Muscle layer of duodenum (tissue), 2 donors: ENCODE measurements around the gene CABLES2.

Experiments used
- H3K27ac ChIP-seq: one replicate; pipeline ENCODE4 v1.7.0; 2013; ENCODE audit warnings: mild to moderate bottlenecking, low read length
- H3K27me3 ChIP-seq: one replicate; pipeline ENCODE4 v1.7.0; 2013; ENCODE audit warnings: low read depth, mild to moderate bottlenecking, control low read depth, low read length
- H3K36me3 ChIP-seq, 2 donors: one replicate each; pipeline ENCODE4 v1.7.0; 2013; ENCODE audit warnings: low read length in 2 of 2, control low read depth in 1 of 2, mild to moderate bottlenecking in 1 of 2; ENCODE audit not compliant: insufficient read depth in 2 of 2, control insufficient read depth in 1 of 2
- H3K4me1 ChIP-seq, 2 donors: one replicate each; pipeline ENCODE4 v1.7.0; 2013; ENCODE audit warnings: low read length in 2 of 2, mild to moderate bottlenecking in 2 of 2, control low read depth in 1 of 2, moderate library complexity in 1 of 2; ENCODE audit not compliant: insufficient read depth in 2 of 2, control insufficient read depth in 1 of 2
- H3K4me3 ChIP-seq, 2 donors: one replicate each; pipeline ENCODE4 v1.7.0; 2013; ENCODE audit warnings: low read length in 2 of 2, low read depth in 1 of 2, mild to moderate bottlenecking in 1 of 2
- H3K9me3 ChIP-seq, 2 donors: one replicate each; pipeline ENCODE4 v1.7.0; 2013; ENCODE audit warnings: low read length in 2 of 2, control low read depth in 1 of 2, mild to moderate bottlenecking in 1 of 2; ENCODE audit not compliant: control insufficient read depth in 1 of 2
- donor health status: healthy.

The CABLES2 gene

DNA sequence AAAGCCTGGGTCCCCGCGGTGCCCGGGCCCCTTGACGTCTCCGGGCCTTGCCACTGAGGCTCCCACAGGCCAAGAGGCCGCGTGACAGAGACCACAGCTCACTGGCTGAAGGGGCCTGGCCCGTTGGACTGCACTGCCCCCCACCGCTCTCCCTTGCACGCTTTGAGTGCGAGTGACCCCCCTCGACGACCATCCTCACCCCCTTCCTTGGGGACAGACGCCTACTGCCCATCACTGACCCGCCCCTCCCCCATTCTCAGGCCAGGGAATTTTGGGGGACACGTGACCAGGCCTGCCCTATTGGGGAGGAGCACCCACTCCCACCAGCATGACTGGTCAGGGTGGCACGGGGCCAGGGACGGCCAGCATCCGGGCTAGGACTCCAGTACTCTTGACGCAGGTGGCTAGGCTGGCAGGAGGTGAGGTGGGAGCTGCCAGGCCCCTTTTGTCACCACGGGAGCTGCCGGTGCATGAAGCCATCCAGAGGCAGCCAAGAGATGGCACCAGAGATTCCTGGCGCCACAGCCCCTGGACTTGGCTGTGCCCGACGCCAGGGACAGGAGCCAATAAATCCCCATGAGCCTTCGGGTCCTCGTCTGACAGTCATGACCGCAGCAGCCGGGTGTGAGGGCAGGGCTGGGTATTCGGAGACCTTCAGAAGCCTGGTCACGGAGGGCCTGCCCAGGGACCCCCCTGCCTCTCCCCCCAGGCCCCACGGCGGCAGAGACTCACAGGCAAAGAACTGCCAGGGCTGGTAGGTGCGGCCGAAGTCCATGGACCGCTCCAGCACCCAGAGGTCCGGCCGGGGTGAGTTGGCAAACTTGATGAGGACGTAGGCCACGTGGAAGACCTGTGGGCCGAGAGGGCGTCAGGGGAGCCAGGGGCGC, 54.4 kb downstream of the CABLES2 start:
- Histone ChIP-seq H3K27ac (no peak overlapping the region), H3K27me3 (no peaks in the 10 kb centered on the region), H3K4me1 (peaks cover 3 to 53% of the 10 kb centered on the region in 2 donors), H3K4me3 (no peak overlapping the region), H3K9me3 (peaks cover 0 to 3% of the 10 kb centered on the region in 2 donors), H3K36me3 (peaks cover 0 to 21% of the 10 kb centered on the region in 2 donors)

DNA sequence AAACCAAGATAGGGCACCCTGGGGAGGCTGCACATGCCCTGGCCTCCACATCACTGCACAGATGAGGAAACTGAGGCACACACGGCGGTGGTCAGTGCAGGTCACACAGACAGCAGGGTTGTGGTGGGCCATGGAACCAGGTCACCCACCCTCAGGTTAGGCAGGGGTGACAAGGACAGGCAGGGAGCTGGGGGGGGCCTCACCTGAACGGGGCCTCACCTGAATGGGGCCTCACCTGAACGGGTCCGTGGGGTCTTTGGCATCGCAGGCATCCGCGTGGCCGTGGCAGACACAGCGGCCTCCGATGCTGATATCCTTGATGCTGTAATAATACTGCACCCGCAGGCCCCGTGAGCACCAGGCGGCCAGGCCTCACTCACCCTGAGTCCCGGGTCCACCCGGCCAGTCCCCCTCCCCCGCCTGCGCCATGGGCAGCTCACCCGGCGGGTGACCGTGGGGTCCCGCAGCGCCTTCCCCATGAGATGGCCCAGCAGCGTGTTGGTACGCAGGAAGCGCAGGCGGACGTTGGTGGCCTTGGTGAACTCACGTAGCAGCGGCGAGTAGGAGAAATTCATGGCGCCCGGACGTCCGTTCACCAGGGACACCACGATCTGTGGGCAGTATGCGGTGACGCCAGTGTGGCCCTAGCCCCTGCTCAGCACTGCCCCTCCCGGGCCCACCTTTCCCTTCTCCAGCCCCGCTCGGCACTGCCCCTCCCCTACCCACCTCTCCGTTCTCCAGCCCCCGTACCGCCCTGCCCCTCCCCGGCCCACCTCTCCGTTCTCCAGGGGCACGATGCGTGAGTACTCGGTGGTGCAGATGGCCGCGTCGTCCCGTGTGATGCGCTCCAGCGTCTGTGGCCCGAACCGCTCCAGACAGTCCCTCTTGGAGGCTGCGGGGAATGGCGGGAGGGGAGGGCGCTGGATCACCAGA, 55.4 kb downstream of the CABLES2 start:
- Histone ChIP-seq H3K27ac (no peak overlapping the region), H3K36me3 (peaks cover 0 to 29% of the 10 kb centered on the region in 2 donors)

DNA sequence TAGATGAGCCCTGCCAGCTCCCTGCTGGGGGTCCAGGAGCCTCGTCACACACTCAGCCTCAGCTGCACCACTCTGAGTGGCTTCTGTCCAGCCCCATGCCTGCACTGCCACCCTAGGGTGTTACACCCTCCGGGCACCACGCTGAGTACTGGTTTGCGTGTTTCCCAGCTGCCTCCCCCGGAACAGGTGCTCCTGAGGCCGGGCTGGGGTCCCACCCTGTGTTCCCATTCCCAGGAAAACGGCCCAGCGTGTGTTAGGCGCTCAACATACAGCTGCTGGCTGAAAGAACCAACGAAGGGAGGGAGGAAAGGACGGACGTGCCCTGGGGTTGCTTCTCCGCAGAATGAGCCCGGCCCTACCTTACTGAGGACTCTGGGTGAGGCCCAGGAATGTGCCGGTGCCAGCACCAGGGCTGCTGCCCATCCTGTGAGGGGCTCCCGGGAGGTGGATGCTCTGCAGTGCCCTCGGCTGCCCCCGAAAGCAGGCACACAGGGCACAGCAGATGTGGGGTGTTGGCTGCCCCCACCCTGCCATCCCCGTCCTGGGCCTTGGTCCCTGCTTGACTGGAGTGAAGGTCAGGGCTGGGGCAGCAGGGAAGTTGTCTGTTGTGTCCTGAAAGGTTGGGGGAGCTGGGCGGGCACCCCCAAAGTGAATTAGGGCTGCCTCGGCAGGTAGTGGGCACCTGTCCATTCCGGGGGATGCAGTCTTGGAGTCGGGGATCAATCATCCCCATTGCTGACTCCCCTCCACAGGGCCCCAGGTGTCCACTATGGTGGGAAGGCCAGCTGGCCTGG, 56.3 kb downstream of the CABLES2 start:
- H3K27ac ChIP-seq: no peak overlapping the region
- peaks cover 3 to 35% of the 10 kb centered on the region in 2 donors for H3K4me1 ChIP-seq
- H3K36me3 ChIP-seq: peaks cover 0 to 38% of the 10 kb centered on the region in 2 donors
- no peaks in the 10 kb centered on the region for H3K27me3 ChIP-seq
- H3K4me3 ChIP-seq: no peak overlapping the region
- H3K9me3 ChIP-seq: peaks cover 0 to 3% of the 10 kb centered on the region in 2 donors

More for the DNA sequence above, 55.4 kb downstream of the CABLES2 start:
- Histone ChIP-seq H3K4me1 (peaks cover 3 to 44% of the 10 kb centered on the region in 2 donors), H3K4me3 (no peak overlapping the region), H3K27me3 (no peaks in the 10 kb centered on the region), H3K9me3 (peaks cover 0 to 3% of the 10 kb centered on the region in 2 donors)

DNA sequence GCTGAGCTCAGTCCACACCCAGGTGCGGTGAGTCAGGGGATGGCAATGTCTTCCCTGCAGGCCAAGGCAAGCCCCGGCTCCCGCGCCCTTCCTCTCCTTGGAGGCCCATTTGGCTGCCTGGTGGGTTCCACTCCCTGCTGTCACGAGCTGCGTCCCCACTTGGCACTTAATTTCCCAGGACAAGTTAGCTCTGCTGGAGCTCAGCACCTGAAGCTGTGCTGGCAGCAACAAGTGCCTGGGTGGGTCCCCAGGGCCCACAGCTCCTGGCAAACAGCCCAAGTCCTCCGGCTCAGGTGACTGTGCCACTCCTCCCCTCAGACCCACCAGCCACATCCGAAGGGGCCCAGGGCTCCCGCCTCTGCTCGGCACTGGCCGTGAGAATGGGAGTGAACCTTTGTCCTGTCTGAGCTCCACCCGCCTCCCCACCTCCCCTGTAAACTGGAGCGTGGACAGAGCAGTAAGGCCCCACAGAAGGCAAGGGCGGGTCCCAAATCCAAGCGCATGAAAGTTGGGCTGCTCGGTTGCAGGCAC, 56.9 kb downstream of the CABLES2 start:
- H3K4me3 ChIP-seq: no peak overlapping the region
- H3K27ac ChIP-seq: no peak overlapping the region
- no peaks in the 10 kb centered on the region for H3K27me3 ChIP-seq
- H3K4me1 ChIP-seq: peaks cover 2 to 29% of the 10 kb centered on the region in 2 donors
- peaks cover 0 to 43% of the 10 kb centered on the region in 2 donors for H3K36me3 ChIP-seq
- peaks cover 0 to 3% of the 10 kb centered on the region in 2 donors for H3K9me3 ChIP-seq

DNA sequence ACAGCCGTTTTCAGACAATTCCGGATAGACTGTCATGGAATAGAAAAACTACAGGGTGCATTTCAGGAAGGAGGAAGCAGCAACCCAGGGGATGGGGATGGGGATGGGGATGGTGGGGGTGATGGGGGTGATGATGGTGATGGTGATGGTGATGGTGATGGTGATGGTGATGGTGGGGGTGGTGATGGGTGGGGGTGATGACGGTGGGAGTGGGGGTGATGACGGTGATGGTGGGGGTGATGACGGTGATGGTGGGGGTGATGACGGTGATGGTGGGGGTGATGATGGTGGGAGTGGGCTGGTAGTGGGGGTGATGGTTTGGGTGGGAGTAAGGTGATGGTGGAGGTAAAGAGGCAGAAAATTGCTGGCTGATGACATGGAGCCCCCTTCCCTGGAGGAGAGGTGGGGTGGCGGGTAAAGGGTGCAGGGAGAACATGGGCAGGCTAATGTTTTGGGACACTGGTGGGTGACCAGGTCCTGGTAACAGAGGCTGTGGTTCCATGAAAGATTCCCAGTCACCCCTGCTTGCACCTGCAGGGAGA, 57.5 kb downstream of the CABLES2 start:
- peaks cover 0 to 3% of the 10 kb centered on the region in 2 donors for H3K9me3 ChIP-seq
- H3K36me3 ChIP-seq: peaks cover 0 to 43% of the 10 kb centered on the region in 2 donors
- H3K27ac ChIP-seq: no peak overlapping the region
- H3K4me3 ChIP-seq: no peak overlapping the region
- peaks cover 0 to 23% of the 10 kb centered on the region in 2 donors for H3K4me1 ChIP-seq
- no peaks in the 10 kb centered on the region for H3K27me3 ChIP-seq

DNA sequence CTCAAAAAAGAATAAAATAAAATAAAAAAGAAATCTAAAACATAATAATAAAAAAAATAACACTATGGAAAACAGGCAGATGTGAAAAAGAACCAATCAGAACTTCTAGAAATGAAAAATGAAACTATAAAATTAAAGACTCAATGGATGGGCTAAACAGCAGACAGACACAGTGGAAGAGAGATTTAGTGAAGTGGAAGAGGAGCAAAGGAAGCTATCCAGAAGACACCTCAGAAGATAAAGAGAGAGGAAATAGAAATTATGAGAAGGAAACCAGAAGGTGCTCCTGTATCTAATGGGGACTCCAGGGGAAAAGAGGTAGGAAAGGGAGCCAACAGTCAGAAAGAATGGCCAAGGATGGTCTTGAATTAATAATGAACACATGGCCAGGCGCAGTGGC, 58.5 kb downstream of the CABLES2 start:
- H3K36me3 ChIP-seq: peaks cover 0 to 43% of the 10 kb centered on the region in 2 donors
- no peaks in the 10 kb centered on the region for H3K27me3 ChIP-seq
- no peak overlapping the region for H3K4me3 ChIP-seq
- H3K27ac ChIP-seq: no peak overlapping the region
- peaks cover 0 to 3% of the 10 kb centered on the region in 2 donors for H3K9me3 ChIP-seq
- H3K4me1 ChIP-seq: peaks cover 0 to 14% of the 10 kb centered on the region in 2 donors

DNA sequence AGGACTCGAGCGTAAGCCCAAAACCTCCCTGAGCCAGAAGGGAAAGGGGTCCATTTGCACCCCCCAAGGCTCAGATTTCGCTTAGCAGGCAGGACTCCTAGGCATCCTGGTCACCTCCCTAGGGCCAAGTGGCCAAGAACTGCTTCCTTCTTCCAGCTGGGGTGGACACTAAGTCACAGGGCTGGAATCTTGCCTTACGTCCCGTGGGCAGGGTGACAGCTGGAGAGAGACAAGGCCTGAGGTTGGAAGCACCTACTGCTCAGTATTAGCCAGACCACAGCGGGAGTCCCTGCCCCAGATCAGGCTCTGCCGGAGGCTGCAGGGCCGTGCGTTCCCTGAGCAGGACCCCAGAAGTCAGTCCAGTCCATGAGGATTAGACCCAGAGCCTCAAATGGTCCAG, 59.6 kb downstream of the CABLES2 start:
- Histone ChIP-seq H3K9me3 (peaks cover 0 to 3% of the 10 kb centered on the region in 2 donors), H3K27me3 (no peaks in the 10 kb centered on the region), H3K4me1 (peaks cover 0 to 3% of the 10 kb centered on the region in 2 donors), H3K4me3 (no peak overlapping the region), H3K36me3 (peaks cover 0 to 43% of the 10 kb centered on the region in 2 donors), H3K27ac (no peak overlapping the region)

DNA sequence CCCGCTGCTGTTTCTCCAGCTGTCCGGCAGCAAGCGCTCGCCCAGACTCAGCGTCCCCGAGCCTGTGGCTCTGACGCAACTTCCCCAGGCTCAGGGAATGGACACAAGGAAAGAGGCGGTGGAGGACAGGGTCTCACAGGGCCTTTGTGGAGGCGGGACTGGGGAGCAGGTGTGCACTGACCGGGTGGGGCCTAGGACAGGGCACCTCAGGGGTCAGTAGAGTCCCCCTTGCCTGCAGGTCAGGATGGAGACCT, 60.0 kb downstream of the CABLES2 start:
- no peaks in the 10 kb centered on the region for H3K4me1 ChIP-seq
- H3K4me3 ChIP-seq: no peak overlapping the region
- no peaks in the 10 kb centered on the region for H3K27me3 ChIP-seq
- no peak overlapping the region for H3K27ac ChIP-seq
- peaks cover 0 to 3% of the 10 kb centered on the region in 2 donors for H3K9me3 ChIP-seq
- H3K36me3 ChIP-seq: peaks cover 0 to 43% of the 10 kb centered on the region in 2 donors

DNA sequence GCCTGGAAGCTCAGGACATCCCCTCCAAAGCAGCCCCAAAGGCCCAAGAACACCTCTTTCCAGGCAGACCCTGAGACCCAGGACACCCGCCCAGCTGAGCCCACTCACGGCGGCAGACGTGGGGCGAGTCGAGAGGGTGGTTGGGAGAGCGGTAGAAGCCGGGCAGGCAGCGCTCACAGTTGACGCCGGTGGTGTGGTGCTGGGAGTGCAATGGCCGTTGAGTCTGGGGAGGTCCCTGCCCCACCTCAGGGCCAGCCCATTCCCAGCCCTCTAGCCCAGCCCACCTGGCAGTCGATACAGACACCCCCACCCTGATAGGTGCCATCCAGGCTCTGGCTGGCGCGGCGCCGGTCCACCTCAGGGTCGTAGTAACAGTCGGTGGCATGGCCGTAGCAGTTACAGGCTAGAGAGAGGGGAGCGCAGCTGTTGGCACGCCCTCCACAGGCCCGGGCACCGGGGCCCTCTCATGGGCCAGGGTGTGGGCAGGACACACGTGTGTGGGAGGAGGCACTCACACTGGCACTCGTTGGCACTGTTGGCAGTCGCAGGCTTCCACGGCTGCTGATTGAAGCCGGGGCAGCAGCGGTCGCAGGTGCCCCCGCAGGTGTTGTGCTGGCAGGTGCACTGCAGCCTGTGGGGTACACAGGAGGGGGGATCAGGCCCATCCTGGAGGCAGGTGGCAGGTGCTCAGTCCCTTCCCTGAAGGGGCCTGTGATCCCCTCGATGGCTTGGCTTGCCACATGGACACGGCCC, 60.5 kb downstream of the CABLES2 start:
- H3K36me3 ChIP-seq: peaks cover 0 to 38% of the 10 kb centered on the region in 2 donors
- H3K9me3 ChIP-seq: peaks cover 0 to 3% of the 10 kb centered on the region in 2 donors
- no peak overlapping the region for H3K4me3 ChIP-seq
- H3K27ac ChIP-seq: no peak overlapping the region
- no peaks in the 10 kb centered on the region for H3K4me1 ChIP-seq
- H3K27me3 ChIP-seq: no peaks in the 10 kb centered on the region
